ENCODE measurements around the gene ADCY9. TPM values are rescaled to one million over a fixed set of nuclear protein-coding genes. Genes with fewer than 3 reads are reported as not detected.
A peak's percentile ranks its signal among the peaks of the same experiment; 100 is the strongest.

Gene ADCY9
- total RNA-seq, 2 experiments from 2014 or later, result 7.1 to 7.4 TPM

DNA sequence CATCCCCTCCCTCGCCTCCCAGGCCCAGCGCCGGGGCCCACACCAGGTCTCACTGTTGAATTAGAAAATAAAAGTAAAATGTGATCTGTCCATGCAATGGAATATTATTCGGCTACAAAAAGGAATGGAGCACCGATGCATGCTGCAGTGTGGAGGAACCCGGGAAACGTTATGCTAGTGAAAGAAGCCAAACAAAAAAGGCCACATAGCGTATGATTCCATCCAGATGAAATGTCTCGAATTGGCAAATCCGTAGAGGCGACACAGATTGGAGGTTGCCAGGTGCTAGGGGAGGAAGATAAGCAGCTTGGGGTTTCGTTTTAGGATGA is 972 bp upstream of the ADCY9 start:
- Mint-ChIP-seq H3K9me3 (no peaks in the 10 kb centered on the region), H3K4me1 (ENCODE audit: low read depth) (peaks cover 33% of the 10 kb centered on the region), H3K27me3 (no peaks in the 10 kb centered on the region), H3K4me3 (peak overlapping the region; percentile 96), H3K36me3 (ENCODE audit: low read depth) (peaks cover 5% of the 10 kb centered on the region), H3K27ac (peak overlapping the region; percentile 69)
- intact Hi-C loops (cut with DNase I, micrococcal nuclease), result loop anchor here (2.0 to 10.0 kb wide), 3 partner anchors 66 to 300 kb away; partner anchors contain the start of gene CORO7 (in 1 of the 2)
- Histone ChIP-seq H3K9me3 (ENCODE audit: control insufficient read depth in 1 of 2, insufficient read depth in 1 of 2, low read length in 2 of 2) (no peaks in the 10 kb centered on the region), H3K36me3 (ENCODE audit: insufficient read depth, low read length) (no peaks in the 10 kb centered on the region), H3K4me3 (ENCODE audit: low read length) (peak overlapping the region; percentile 62), H3K27me3 (ENCODE audit: control insufficient read depth in 1 of 2, insufficient read depth in 2 of 2, low read length in 2 of 2) (no peaks in the 10 kb centered on the region), H3K27ac (ENCODE audit: low read depth in 1 of 2, low read length in 2 of 2) (no peak overlapping the region), H3K4me1 (ENCODE audit: insufficient read depth, low read length) (peaks cover 38% of the 10 kb centered on the region)
- CTCF ChIA-PET, result no interaction called here
- DNase-seq (no peak), ATAC-seq (ENCODE audit: poor library complexity) (no peak)
- TF ChIP-seq, protein P1, sequence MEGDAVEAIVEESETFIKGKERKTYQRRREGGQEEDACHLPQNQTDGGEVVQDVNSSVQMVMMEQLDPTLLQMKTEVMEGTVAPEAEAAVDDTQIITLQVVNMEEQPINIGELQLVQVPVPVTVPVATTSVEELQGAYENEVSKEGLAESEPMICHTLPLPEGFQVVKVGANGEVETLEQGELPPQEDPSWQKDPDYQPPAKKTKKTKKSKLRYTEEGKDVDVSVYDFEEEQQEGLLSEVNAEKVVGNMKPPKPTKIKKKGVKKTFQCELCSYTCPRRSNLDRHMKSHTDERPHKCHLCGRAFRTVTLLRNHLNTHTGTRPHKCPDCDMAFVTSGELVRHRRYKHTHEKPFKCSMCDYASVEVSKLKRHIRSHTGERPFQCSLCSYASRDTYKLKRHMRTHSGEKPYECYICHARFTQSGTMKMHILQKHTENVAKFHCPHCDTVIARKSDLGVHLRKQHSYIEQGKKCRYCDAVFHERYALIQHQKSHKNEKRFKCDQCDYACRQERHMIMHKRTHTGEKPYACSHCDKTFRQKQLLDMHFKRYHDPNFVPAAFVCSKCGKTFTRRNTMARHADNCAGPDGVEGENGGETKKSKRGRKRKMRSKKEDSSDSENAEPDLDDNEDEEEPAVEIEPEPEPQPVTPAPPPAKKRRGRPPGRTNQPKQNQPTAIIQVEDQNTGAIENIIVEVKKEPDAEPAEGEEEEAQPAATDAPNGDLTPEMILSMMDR (IDR thresholded peaks at IDR 0.05), result no peak
- POLR2A ChIA-PET, result no interaction called here

DNA sequence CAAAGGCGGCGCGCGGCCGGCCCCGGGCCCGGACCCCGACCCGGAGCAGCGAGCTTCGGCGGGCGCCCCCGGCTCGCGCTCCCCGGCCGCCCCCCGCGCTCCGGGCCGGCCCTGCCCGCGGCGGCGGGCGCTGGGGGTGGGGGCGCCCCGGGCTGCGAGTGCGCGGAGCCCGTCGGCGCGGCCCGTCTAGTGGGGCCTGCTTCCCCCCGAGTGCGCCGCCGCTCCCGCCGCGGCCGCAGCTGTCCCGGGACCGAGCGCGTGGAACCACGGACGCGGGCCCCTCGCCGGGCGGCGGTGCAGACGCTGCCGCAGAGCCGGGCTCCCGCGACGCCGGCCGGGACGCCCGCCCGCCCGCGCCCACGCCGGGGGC is 308 bp downstream of the ADCY9 start:
- H3K36me3 ChIP-seq (ENCODE audit: insufficient read depth, low read length), result no peaks in the 10 kb centered on the region
- ATAC-seq (ENCODE audit: poor library complexity) (peak; percentile 25), DNase-seq (no peak)
- H3K9me3 Mint-ChIP-seq, result no peaks in the 10 kb centered on the region
- H3K4me1 Mint-ChIP-seq (ENCODE audit: low read depth), result peaks cover 44% of the 10 kb centered on the region
- H3K27ac ChIP-seq (ENCODE audit: low read depth in 1 of 2, low read length in 2 of 2), result no peak overlapping the region
- TF ChIP-seq, protein P1 (IDR thresholded peaks at IDR 0.05), result no peak
- ChIA-PET CTCF (interaction anchor here (3.8 kb wide), 1 partner anchor 138 kb away, joined by 12 read pairs; no protein-coding TSS in a partner anchor), POLR2A (interaction anchor here (2.0 to 3.2 kb wide), 2 partner anchors 137 to 157 kb away, joined by 8 to 25 read pairs; partner anchors contain the start of gene TFAP4)
- H3K4me3 Mint-ChIP-seq, result peak overlapping the region; percentile 87
- intact Hi-C loops (cut with DNase I, micrococcal nuclease), result loop anchor here (1.0 to 10.0 kb wide), 4 partner anchors 67 to 301 kb away; partner anchors contain the start of gene CORO7 (in 1 of the 2)
- no peaks in the 10 kb centered on the region for H3K27me3 ChIP-seq (ENCODE audit: control insufficient read depth in 1 of 2, insufficient read depth in 2 of 2, low read length in 2 of 2)
- no peak overlapping the region for H3K27ac Mint-ChIP-seq
- peak overlapping the region; percentile 51 for H3K4me3 ChIP-seq (ENCODE audit: low read length)
- peaks cover 5% of the 10 kb centered on the region for H3K36me3 Mint-ChIP-seq (ENCODE audit: low read depth)
- H3K9me3 ChIP-seq (ENCODE audit: control insufficient read depth in 1 of 2, insufficient read depth in 1 of 2, low read length in 2 of 2), result no peaks in the 10 kb centered on the region
- peaks cover 45% of the 10 kb centered on the region for H3K4me1 ChIP-seq (ENCODE audit: insufficient read depth, low read length)
- H3K27me3 Mint-ChIP-seq, result no peaks in the 10 kb centered on the region

DNA sequence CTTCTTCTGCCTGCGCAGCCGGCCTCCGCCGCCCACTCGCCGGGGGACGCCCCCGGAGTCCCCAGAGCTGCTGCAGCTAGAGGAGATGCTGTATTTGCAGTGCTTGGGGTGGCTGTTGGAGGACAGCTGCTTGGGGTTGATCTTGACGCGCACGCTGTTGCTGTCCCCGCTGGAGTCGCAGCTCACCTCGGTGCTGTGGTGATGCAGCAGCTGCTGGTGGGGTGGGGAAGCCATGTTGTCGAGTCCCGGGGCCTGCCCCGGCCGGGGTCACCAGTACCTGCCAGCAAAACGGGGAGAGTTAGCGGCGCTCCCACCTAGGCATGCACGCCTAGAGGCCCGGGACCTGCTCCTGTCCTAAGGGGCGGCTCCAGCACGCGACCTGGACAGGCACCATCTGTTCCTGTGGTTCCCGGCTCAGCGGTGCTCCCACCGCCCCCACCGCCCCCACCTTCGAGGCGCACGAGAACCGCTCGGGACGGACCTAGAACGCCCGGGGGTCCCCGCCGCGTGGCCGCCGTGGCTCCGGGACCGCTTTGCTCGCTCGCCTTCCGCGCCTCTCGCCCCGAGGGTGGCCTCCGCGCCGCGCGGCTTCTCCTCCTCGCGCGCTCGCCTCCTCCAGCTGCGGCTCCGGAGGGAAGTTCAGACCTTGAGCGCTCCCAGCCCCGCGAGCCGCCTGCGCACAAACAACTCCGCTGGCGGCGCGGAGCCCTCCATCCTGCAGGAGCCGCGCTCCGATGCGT is 863 bp downstream of the ADCY9 start:
- Mint-ChIP-seq H3K27me3 (no peaks in the 10 kb centered on the region), H3K36me3 (ENCODE audit: low read depth) (peaks cover 5% of the 10 kb centered on the region), H3K9me3 (no peaks in the 10 kb centered on the region), H3K4me1 (ENCODE audit: low read depth) (peaks cover 47% of the 10 kb centered on the region), H3K4me3 (peak overlapping the region; percentile 87), H3K27ac (peak overlapping the region; percentile 44)
- Histone ChIP-seq H3K36me3 (ENCODE audit: insufficient read depth, low read length) (no peaks in the 10 kb centered on the region), H3K4me3 (ENCODE audit: low read length) (peak overlapping the region; percentile 51), H3K27me3 (ENCODE audit: control insufficient read depth in 1 of 2, insufficient read depth in 2 of 2, low read length in 2 of 2) (no peaks in the 10 kb centered on the region), H3K4me1 (ENCODE audit: insufficient read depth, low read length) (peaks cover 50% of the 10 kb centered on the region), H3K27ac (ENCODE audit: low read depth in 1 of 2, low read length in 2 of 2) (no peak overlapping the region), H3K9me3 (ENCODE audit: control insufficient read depth in 1 of 2, insufficient read depth in 1 of 2, low read length in 2 of 2) (no peaks in the 10 kb centered on the region)
- CTCF ChIA-PET, result interaction anchor here (3.8 kb wide), 1 partner anchor 139 kb away, joined by 12 read pairs; no protein-coding TSS in a partner anchor
- TF ChIP-seq, protein P1 (IDR thresholded peaks at IDR 0.05), result no peak
- peak; percentile 19 to 76 (median 37) for DNase-seq
- intact Hi-C loops (cut with DNase I, micrococcal nuclease), result loop anchor here (5.0 to 10.0 kb wide), 2 partner anchors 181 to 302 kb away; partner anchors contain the start of gene CORO7 (in 1 of the 2)
- POLR2A ChIA-PET, result interaction anchor here (1.2 to 3.2 kb wide), 3 partner anchors 28 to 157 kb away, joined by 3 to 25 read pairs (median 8); partner anchors contain the start of gene TFAP4
- ATAC-seq (ENCODE audit: poor library complexity), result peak; percentile 59
